ENCODE measurements around the gene SPIRE2.
"Not testable (repeated sequence)": the region's sequence is repeated elsewhere in the genome, so short reads cannot be mapped to it uniquely, and the experiment has no call there.

Gene SPIRE2

GRCh38 chr16:89828199-89828869 is at the start of gene SPIRE2:
TSS of gene SPIRE2 (plus strand) at chr16:89828475. CDS start at chr16:89828551, 76 bp downstream.
- peak; percentile 55 for DNase-seq

GRCh38 chr16:89779231-89779908 is 48.9 kb upstream of the SPIRE2 start:
- DNase-seq = no peak
- in situ Hi-C loops (cut with MboI; ENCODE audit: low pct_unique_long_range_greater_than_20kb, low sequenced_read_pairs) = no loop called here

More at GRCh38 chr16:89828199-89828869, at the start of gene SPIRE2:
- in situ Hi-C loops (cut with MboI; ENCODE audit: low pct_unique_long_range_greater_than_20kb, low sequenced_read_pairs) = no loop called here

- DNase-seq = no peak
Observed at GRCh38 chr16:89779909-89780305, 48.4 kb upstream of the SPIRE2 start.

GRCh38 chr16:89782489-89782888 is 45.8 kb upstream of the SPIRE2 start:
- in situ Hi-C loops (cut with MboI; ENCODE audit: low pct_unique_long_range_greater_than_20kb, low sequenced_read_pairs) = no loop called here
- DNase-seq = no peak

More at GRCh38 chr16:89779909-89780305, 48.4 kb upstream of the SPIRE2 start:
- in situ Hi-C loops (cut with MboI; ENCODE audit: low pct_unique_long_range_greater_than_20kb, low sequenced_read_pairs) = no loop called here

- in situ Hi-C loops (cut with MboI; ENCODE audit: low pct_unique_long_range_greater_than_20kb, low sequenced_read_pairs); DNase-seq: not testable (repeated sequence)
Observed at GRCh38 chr16:89783952-89784351, 44.3 kb upstream of the SPIRE2 start.

- no peak for DNase-seq
- in situ Hi-C loops (cut with MboI; ENCODE audit: low pct_unique_long_range_greater_than_20kb, low sequenced_read_pairs) = no loop called here
Observed at GRCh38 chr16:89784406-89784805, 43.9 kb upstream of the SPIRE2 start.

- in situ Hi-C loops (cut with MboI; ENCODE audit: low pct_unique_long_range_greater_than_20kb, low sequenced_read_pairs) = no loop called here
- no peak for DNase-seq
Observed at GRCh38 chr16:89785523-89786155, 42.6 kb upstream of the SPIRE2 start.

- DNase-seq = no peak
- in situ Hi-C loops (cut with MboI; ENCODE audit: low pct_unique_long_range_greater_than_20kb, low sequenced_read_pairs) = no loop called here
Observed at GRCh38 chr16:89786474-89787364, 41.6 kb upstream of the SPIRE2 start.

GRCh38 chr16:89787365-89787805 is 40.9 kb upstream of the SPIRE2 start:
- in situ Hi-C loops (cut with MboI; ENCODE audit: low pct_unique_long_range_greater_than_20kb, low sequenced_read_pairs) = no loop called here
- no peak for DNase-seq

- no peak for DNase-seq
- in situ Hi-C loops (cut with MboI; ENCODE audit: low pct_unique_long_range_greater_than_20kb, low sequenced_read_pairs) = no loop called here
Observed at GRCh38 chr16:89791278-89791995, 36.8 kb upstream of the SPIRE2 start.

- peak; percentile 50 for DNase-seq
- in situ Hi-C loops (cut with MboI; ENCODE audit: low pct_unique_long_range_greater_than_20kb, low sequenced_read_pairs) = not testable (repeated sequence)
Observed at GRCh38 chr16:89793092-89793491, 35.2 kb upstream of the SPIRE2 start.

- in situ Hi-C loops (cut with MboI; ENCODE audit: low pct_unique_long_range_greater_than_20kb, low sequenced_read_pairs) = no loop called here
Observed at GRCh38 chr16:89793955-89794354, 34.3 kb upstream of the SPIRE2 start.

GRCh38 chr16:89795676-89796075 is 32.6 kb upstream of the SPIRE2 start:
- no peak for DNase-seq
- in situ Hi-C loops (cut with MboI; ENCODE audit: low pct_unique_long_range_greater_than_20kb, low sequenced_read_pairs) = no loop called here

More at GRCh38 chr16:89793955-89794354, 34.3 kb upstream of the SPIRE2 start:
- DNase-seq = no peak

- in situ Hi-C loops (cut with MboI; ENCODE audit: low pct_unique_long_range_greater_than_20kb, low sequenced_read_pairs) = no loop called here
- DNase-seq = no peak
Observed at GRCh38 chr16:89796104-89796503, 32.2 kb upstream of the SPIRE2 start.

GRCh38 chr16:89798126-89798525 is 30.1 kb upstream of the SPIRE2 start:
- in situ Hi-C loops (cut with MboI; ENCODE audit: low pct_unique_long_range_greater_than_20kb, low sequenced_read_pairs) = no loop called here
- no peak for DNase-seq

GRCh38 chr16:89798832-89799370 is 29.4 kb upstream of the SPIRE2 start:
- no peak for DNase-seq
- in situ Hi-C loops (cut with MboI; ENCODE audit: low pct_unique_long_range_greater_than_20kb, low sequenced_read_pairs) = no loop called here

GRCh38 chr16:89801800-89802199 is 26.5 kb upstream of the SPIRE2 start:
- DNase-seq = no peak
- in situ Hi-C loops (cut with MboI; ENCODE audit: low pct_unique_long_range_greater_than_20kb, low sequenced_read_pairs) = no loop called here

GRCh38 chr16:89805136-89805905 is 23.0 kb upstream of the SPIRE2 start:
- no peak for DNase-seq
- in situ Hi-C loops (cut with MboI; ENCODE audit: low pct_unique_long_range_greater_than_20kb, low sequenced_read_pairs) = no loop called here
